GM21381 (cell line): ENCODE measurements around the gene CHKA.

Experiments
- ATAC-seq: cut with Tn5 transposase; IDR thresholded peaks from one replicate; pipeline ENCODE4 v1.9.1; 2021; ENCODE audit warnings: mild to moderate bottlenecking, moderate library complexity; ENCODE audit not compliant: unreplicated experiment

The CHKA gene

DNA sequence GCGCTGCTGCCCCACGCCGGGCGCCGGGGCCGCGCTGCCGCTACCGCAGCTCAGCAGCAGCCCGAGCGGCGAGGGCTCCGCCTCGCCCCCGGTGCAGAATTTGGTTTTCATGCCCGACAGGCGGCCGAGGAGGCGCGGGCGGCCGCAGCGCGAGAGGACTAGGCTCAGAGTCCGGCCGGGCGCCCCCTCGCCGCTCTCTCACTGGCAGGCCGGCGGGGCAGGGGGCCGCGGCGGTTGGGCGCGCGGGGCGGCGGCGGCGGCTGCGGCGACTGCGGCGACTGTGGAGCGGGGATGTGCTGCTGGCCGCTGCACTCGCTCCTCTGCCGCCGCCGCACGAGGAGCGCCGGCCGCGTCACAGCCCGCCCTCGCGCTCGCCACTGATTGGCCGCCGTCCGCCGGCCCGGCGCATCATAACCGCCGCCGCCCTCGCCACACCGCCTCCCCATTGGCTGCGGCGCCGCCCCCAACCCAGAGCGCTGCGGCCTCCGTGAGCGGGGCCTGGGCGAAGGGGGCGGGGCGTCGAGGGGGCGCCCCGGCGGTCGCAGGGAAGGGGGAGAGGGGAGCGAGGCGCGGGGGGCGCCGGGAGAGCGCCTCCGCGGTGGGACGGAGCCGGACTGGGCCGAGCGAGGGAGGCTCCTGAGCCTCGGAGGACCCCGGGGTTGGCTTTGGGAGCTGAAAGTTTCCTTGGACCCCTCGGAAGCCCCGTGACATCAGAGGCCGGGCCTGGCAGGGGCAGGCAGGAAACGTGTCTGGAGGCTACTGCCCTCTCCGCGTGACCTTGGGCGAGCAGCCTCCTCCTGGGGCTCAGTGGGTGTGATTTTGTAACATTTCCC is at the start of gene CHKA:
TSS of gene CHKA (minus strand) at position 322 of the 833 bp plus-strand sequence. CDS start at position 111, 211 bp downstream.
- ATAC-seq = peak; percentile 82

DNA sequence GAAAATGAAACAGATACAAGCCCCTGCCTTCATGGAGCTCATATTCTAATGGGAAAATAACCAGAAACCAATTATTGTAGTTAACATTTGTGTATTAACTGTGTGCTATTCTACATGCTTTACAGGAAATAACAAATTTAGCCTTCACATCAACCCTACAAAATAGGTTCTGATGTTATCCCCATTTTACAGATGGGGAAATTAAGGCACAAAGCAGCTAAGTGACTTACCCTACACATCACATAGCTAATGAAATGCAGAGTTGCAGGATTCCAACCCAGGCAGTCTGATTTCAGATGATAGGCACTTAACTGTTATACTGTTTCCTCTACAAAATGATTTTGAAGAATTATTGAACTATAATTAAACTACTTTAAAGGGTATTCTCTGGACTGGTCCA is 48.3 kb upstream of the CHKA start:
- ATAC-seq = no peak

GRCh38 chr11:68168694-68169093 is 47.5 kb upstream of the CHKA start:
- no peak for ATAC-seq

GRCh38 chr11:68167474-68167873 is 46.3 kb upstream of the CHKA start:
- no peak for ATAC-seq

- ATAC-seq = no peak
Measured at GRCh38 chr11:68166969-68167368, 45.8 kb upstream of the CHKA start.

GRCh38 chr11:68165601-68166000 is 44.4 kb upstream of the CHKA start:
- ATAC-seq = no peak

DNA sequence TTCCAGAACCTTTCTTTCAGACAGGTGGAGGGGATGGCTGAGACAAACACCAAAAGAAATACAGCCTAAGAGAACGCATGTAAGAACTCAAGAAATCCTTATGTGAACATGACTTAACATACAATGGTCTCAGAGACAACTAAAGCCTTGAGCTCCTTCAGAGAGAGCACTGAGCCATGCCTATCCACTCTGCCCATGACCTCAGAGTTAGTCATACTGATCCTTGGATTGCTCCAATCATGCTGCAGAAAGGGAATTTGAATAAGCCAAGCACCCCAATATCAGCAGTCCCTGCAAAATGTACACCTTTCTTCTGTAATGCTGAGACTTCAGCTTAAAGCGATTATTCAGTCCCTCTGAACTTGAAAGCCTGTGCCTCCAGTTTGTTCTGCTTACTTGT is 43.2 kb upstream of the CHKA start:
- ATAC-seq = no peak

GRCh38 chr11:68163691-68164090 is 42.5 kb upstream of the CHKA start:
- ATAC-seq = no peak

GRCh38 chr11:68160100-68160695 is 39.0 kb upstream of the CHKA start:
- ATAC-seq = no peak

GRCh38 chr11:68159665-68160064 is 38.5 kb upstream of the CHKA start:
- no peak for ATAC-seq

DNA sequence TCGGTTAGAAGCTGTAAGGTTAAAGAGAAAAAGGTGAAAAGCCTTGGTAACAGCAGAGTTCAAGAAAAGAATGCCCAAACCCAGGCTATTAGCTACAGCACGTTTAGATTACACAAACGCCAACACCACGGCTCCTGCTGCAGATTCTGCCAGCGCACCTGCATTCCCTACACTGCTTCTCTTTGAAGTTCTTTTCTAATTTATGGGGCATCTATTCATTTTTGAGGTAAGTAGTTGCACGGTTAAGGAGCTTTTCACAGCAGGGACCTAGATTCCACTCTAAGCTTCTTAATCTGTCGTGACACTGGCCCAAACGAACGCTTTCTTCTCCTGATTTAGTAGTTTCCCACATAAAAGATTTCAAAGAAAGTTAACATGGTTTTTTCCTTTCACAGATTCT is 38.0 kb upstream of the CHKA start:
- ATAC-seq = no peak

GRCh38 chr11:68158580-68158979 is 37.4 kb upstream of the CHKA start:
- no peak for ATAC-seq

DNA sequence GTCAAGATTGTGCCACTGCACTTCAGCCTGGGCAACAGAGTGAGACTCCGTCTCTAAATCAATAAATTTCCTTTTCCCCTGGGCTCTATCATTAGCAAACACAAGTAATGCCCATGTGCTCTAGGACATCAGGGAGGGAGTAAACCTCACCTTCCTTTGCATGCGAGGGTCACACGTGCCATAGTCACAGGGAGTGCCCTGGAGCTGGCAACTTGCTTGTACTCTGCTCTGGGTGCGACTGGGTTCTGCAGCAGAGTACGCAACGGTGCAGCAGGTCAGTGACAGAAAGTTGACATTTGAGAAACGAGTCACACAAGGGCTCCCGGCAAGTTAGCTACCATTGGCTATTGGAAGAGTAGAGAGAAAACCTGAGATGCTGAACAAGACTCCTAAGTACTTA is 32.6 kb upstream of the CHKA start:
- no peak for ATAC-seq

- ATAC-seq = no peak
Measured at GRCh38 chr11:68150037-68150436, 28.8 kb upstream of the CHKA start.

DNA sequence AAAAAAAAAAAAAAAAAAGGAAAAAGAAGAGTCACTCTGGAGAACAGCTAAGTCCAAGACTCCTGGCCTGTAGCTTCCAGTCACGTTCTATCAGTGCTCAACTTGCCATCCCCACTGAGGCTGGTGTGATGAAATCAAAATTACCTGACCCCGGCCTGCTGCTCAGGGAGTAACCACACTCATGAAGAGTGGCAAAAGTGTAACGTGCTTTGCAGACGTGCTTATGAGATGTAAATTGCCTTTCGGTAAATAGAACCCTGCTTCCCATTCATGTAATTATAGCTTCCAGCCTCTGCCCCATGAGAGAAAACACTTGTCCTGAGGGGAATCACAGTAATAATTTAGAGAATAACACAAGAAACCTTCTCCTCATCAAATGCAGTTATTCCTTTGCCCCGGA is 28.2 kb upstream of the CHKA start:
- ATAC-seq = no peak

- ATAC-seq = no peak
Measured at GRCh38 chr11:68148879-68149278, 27.7 kb upstream of the CHKA start.

GRCh38 chr11:68148071-68148805 is 27.1 kb upstream of the CHKA start:
- no peak for ATAC-seq

DNA sequence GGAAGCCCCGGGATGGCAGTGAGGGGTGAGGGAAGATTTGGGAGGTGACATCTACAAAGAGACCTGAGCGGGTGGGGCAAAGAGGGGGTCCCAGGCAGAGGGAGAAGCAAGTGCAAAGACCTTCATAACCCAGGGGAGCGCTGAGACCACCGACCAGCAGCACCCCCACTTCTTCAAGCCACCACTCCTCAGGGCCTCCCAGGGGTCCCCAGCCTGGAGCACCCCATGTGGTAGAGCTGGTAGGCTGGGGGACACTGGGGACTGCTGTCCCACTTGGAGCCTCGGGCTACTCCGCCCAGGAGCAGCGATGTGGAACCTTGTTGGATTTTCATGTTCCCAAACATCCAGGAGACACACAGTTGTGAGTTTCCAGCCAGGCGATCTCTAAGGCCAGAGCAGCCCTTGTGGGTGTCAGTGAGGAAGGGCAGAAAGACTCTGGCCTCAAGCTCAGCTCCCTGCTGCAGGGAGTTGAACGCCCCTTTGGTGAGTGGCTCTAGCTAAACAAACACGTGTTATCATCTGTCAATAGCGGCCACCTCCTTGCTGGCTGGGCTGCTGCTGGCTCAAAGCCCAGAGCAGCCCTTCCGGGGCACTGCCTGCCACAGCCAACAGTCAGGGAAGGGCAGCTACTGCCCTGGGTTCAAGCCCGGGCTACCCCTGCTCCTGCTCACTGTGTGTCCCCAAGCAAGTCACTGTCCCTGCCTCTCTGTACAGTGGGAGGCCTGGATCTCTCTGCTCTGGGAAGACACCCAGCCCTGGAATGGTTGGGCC is 25.7 kb upstream of the CHKA start:
- no peak for ATAC-seq

GRCh38 chr11:68146010-68146540 is 24.9 kb upstream of the CHKA start:
- ATAC-seq = no peak

GRCh38 chr11:68145120-68145866 is 24.1 kb upstream of the CHKA start:
- ATAC-seq = no peak
